ENCODE measurements around the gene ADIG. TPM values are rescaled to one million over a fixed set of nuclear protein-coding genes. Genes with fewer than 3 reads are reported as not detected.

Gene ADIG
- total and polyA plus RNA-seq, 12 donors, result not detected

GRCh38 chr20:38626921-38627659 lies 46.1 kb downstream of the ADIG start:
- TF ChIP-seq, protein P1, sequence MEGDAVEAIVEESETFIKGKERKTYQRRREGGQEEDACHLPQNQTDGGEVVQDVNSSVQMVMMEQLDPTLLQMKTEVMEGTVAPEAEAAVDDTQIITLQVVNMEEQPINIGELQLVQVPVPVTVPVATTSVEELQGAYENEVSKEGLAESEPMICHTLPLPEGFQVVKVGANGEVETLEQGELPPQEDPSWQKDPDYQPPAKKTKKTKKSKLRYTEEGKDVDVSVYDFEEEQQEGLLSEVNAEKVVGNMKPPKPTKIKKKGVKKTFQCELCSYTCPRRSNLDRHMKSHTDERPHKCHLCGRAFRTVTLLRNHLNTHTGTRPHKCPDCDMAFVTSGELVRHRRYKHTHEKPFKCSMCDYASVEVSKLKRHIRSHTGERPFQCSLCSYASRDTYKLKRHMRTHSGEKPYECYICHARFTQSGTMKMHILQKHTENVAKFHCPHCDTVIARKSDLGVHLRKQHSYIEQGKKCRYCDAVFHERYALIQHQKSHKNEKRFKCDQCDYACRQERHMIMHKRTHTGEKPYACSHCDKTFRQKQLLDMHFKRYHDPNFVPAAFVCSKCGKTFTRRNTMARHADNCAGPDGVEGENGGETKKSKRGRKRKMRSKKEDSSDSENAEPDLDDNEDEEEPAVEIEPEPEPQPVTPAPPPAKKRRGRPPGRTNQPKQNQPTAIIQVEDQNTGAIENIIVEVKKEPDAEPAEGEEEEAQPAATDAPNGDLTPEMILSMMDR (IDR thresholded peaks at IDR 0.05), result no peak
- TF ChIP-seq POLR2A (IDR thresholded peaks at IDR 0.05), result no peak
- 65 to 89% (median 88%) methylated on average over 4 to 10 of the region's 10 CpGs for WGBS, 4 donors
- intact Hi-C loops (cut with DNase I), result no loop called here

DNA sequence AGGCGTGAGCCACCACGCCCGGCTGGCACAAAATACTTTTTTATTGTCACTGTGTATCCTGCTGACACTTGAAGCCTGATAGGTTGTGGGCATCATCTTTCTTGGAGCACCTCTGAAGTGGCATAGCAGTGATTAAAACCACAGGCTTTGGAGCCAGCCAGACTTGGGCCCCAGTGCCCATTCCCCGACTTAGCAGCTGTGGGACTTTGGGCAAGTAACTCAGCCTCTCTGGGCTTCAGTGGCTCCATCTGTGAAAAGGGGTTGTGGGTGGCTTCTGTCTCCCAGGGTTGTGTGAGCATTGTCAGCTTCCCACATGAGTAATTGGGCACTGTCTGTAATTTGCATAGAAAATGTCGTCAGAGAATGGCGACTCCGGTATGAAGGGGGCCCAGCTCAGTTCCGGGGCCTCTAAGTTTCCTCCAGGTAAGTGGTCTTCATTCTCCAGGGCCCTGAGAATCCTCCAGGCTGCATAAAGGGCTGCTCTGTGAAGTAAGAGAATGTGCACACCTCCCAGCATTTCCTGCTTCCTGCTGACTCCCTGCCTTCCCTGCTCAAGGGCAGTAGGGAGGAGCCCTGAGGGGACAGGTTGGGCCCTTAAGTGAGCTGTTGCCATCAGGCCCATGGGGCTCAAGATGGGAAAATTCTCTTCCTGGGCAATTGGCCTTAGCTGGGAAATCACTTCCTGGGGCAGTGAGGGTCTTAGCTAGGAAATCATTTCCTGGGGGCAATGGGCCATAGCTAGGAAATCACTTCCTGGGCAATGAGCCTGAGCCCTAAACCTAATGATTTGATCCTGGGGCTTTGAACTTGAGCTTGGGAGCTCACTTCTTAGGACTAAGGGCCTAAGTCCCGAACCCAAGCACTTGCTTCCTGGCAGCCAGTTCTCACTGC lies 47.8 kb downstream of the ADIG start:
- Histone ChIP-seq H3K27me3 (no peaks in the 10 kb centered on the region), H3K27ac (no peak overlapping the region), H3K36me3 (replicated peaks in 1 of 2) (no peaks in the 10 kb centered on the region), H3K4me3 (no peak overlapping the region), H3K4me1 (replicated peaks in 1 of 2) (no peaks in the 10 kb centered on the region), H3K9me3 (replicated peaks in 1 of 3) (no peaks in the 10 kb centered on the region)
- no peak for TF ChIP-seq POLR2A (IDR thresholded peaks at IDR 0.05)
- TF ChIP-seq, protein P1 (IDR thresholded peaks at IDR 0.05), result no peak
- 79 to 86% (median 82%) methylated on average over 8 to 9 of the region's 9 CpGs for WGBS, 4 donors
- intact Hi-C loops (cut with DNase I), result no loop called here
- no peak for DNase-seq

More at GRCh38 chr20:38626921-38627659, 46.1 kb downstream of the ADIG start:
- Histone ChIP-seq H3K36me3 (replicated peaks in 1 of 2) (no peaks in the 10 kb centered on the region), H3K4me3 (no peak overlapping the region), H3K27me3 (no peaks in the 10 kb centered on the region), H3K4me1 (replicated peaks in 1 of 2) (no peaks in the 10 kb centered on the region), H3K27ac (no peak overlapping the region), H3K9me3 (replicated peaks in 1 of 3) (no peaks in the 10 kb centered on the region)
- no peak for DNase-seq

GRCh38 chr20:38629979-38630378 lies 49.0 kb downstream of the ADIG start:
- TF ChIP-seq, protein P1 (IDR thresholded peaks at IDR 0.05), result no peak

GRCh38 chr20:38630727-38631126 lies 49.7 kb downstream of the ADIG start:
- Histone ChIP-seq H3K4me3 (no peak overlapping the region), H3K9me3 (replicated peaks in 1 of 3) (no peaks in the 10 kb centered on the region), H3K4me1 (replicated peaks in 1 of 2) (no peaks in the 10 kb centered on the region), H3K27ac (no peak overlapping the region), H3K36me3 (replicated peaks in 1 of 2) (no peaks in the 10 kb centered on the region), H3K27me3 (peaks cover 3% of the 10 kb centered on the region)
- TF ChIP-seq POLR2A (IDR thresholded peaks at IDR 0.05), result no peak
- TF ChIP-seq, protein P1 (IDR thresholded peaks at IDR 0.05), result no peak
- intact Hi-C loops (cut with DNase I), result no loop called here
- 68 to 81% (median 76%) methylated on average over 6 of the region's 6 CpGs for WGBS, 4 donors
- no peak for DNase-seq

More at GRCh38 chr20:38629979-38630378, 49.0 kb downstream of the ADIG start:
- Histone ChIP-seq H3K27me3 (peaks cover 3% of the 10 kb centered on the region), H3K4me3 (no peak overlapping the region), H3K27ac (no peak overlapping the region), H3K4me1 (replicated peaks in 1 of 2) (no peaks in the 10 kb centered on the region), H3K36me3 (replicated peaks in 1 of 2) (no peaks in the 10 kb centered on the region), H3K9me3 (replicated peaks in 1 of 3) (no peaks in the 10 kb centered on the region)
- intact Hi-C loops (cut with DNase I), result no loop called here
- 79 to 95% (median 85%) methylated on average over 1 of the region's 1 CpG for WGBS, 4 donors
- no peak for DNase-seq
